HG03066 (cell line): ENCODE data around the gene TGFBR3L.
"Not testable (repeated sequence)": the region's sequence is repeated elsewhere in the genome, so short reads cannot be mapped to it uniquely, and the experiment has no call there.

Experiments used
- ATAC-seq: cut with Tn5 transposase; IDR thresholded peaks from one replicate; pipeline ENCODE4 v1.9.1; 2021; ENCODE audit warnings: low read depth; ENCODE audit not compliant: unreplicated experiment

TGFBR3L gene

DNA sequence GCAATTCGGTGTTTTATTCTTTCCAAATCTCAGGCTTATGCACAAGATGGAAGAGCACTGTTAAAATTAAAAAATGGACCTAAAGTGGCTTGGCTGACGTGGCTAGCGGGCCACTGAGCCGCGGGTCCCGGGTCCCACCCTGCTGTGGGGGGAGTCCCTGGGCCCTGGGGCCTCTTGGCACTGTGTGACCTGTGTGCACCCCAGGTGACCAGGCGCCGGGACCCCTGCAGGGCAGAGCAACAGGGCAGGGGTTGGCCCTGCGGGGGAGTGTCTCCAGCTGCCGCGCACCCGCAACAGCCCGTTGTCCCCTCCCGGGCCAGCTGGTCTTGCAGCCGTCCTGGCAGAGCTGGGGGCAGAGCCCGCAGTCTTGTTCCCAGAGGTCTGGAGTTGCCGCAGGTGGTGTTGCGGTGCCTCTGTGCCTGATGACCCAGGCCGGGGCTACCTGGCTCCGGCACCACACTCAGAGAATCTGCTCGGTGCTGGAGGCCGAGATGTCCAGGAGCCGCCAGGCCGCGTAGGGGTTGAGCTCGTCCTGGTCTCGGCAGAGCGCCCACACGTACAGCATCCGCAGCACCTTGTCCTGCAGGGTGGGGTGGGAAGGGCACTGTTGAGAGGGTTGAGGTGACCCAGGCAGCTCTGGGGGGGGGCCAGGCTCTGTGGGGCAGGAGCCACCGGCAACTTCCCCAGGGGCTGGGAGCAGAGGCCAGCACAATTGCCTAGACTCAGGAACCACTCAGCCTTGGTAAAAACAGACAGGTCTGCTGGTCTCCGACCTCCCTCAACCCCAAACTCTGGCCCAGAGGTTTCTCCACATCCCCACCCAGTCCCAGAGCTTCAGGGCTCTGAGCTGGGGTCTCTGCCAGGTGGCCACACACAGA is 12.3 kb downstream of the TGFBR3L start:
- no peak for ATAC-seq

GRCh38 chr19:7927605-7928333 is 13.1 kb downstream of the TGFBR3L start:
- no peak for ATAC-seq

DNA sequence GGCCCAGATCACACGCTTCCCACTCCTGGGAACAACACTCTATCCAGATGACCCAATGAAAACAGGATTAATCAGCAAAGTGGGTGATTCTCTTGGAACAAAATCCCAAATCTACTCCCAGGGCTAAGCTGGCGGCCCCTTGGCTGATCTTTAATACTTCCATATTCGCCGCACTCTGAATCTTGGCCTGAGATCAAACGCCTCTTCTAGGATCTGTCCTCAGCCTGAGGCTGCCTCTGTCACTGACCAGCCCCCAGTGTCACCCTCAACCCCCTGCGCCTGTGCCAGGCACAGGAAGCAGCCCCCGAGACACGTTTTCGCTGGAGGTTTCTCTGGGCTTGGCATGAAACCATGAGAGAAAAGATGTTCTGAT is 13.7 kb downstream of the TGFBR3L start:
- no peak for ATAC-seq

DNA sequence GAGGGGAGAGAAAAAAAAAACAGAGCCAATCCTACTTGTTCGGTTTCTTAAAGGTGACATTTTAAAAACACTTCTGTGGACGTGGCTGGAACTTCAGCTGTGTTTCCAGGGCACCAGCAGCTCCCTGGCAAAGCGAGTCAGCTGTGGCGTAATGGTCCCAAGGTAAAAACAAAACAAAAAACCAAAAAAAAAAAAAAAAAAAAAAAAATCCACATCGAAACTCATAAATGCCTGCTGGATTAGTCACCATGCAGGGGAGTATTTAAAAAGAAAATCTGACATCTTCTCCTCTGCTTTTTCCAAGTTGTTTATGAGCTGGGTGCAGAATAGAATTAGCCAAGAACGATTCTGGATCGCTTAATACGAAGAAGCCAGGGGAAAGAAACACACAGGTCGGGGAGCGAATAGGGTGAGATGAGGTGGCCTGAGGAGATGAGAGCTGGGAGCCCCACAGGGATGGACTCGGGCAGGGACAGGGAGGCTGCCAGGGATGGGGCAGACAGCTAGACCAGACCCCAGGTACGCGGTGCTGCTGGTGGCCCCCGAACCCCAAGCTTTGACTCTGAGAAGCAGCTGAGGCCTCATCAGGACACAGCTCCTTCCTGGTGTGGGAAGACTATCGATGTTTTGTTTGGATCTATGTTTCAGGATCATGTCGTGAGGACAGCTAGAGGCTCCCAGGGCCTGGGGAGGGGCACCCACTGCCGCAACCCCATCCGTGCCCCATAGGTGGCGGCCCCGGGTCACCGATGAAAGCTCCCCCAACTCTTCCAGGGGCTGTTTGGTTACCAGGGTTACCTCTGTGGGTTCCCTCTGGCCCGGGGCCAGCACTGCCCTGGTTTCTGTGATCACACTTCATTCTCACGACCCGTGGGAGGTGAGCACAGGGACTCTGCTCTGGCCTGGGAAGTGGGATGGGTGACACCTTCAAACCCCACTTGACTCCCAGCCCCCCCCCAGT is 14.4 kb downstream of the TGFBR3L start:
- ATAC-seq = no peak

DNA sequence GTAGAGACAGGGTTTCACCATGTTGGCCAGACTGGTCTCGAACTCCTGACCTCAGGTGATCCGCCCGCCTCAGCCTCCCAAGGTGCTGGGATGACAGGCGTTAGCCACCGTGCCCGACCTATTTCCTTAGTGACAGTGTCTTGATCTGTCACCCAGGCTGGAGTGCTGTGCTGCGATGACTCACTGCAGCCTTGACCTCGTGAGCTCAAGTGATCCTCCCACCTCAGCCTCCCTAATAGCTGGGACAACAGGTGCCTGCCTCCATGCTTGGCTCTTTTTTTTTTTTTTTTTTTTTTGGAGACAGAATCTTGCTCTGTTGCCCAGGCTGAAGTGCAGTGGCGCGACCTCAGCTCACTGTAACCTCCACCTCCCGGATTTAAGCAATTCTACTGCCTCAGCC is 15.4 kb downstream of the TGFBR3L start:
- ATAC-seq = not testable (repeated sequence)

- no peak for ATAC-seq
Measured at GRCh38 chr19:7930765-7931164, 16.1 kb downstream of the TGFBR3L start.

DNA sequence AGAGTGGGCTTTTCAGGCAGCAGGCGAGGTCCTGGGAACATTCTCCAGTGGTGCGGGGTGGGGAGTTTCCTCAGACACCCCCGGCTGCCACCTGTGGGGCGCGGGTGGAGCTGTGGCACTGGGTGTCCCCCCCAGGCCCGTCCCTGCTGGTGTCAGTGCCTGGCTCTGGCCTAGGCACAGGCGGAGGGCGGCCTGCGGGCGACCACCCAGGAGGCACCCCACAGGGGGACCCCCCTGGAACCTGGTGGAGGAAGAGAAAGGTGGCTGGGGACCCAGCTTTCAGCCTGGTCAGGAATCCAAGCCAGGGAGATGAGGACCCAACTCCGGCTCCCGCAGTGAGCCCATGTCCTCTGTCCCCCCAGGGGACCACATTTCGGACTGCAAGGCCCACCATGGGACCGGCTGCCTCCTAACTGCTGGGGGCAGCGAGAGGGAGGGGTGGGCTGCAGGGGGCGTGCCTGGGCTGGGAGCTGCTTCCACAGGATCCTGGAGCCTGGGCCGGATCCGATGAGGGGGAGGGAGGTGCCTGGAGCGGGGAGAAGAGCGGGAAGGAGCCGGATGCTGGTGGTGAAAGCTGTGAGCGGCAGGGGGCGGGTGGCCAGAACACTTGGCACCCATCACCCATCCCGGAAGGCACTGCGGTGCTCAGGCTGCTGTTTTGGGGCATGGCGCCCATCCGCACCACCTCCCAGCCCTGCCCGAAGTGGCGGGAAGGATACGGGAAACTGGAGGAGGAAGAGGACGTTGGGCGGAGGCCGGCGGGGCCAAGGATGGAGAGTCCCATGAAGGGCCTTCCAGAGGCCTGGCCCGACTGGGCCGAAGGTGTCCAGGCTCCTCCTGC is 16.8 kb downstream of the TGFBR3L start:
- no peak for ATAC-seq

- ATAC-seq = no peak
Measured at GRCh38 chr19:7932276-7932929, 17.8 kb downstream of the TGFBR3L start.

GRCh38 chr19:7932930-7933300 is 18.3 kb downstream of the TGFBR3L start:
- ATAC-seq = no peak

DNA sequence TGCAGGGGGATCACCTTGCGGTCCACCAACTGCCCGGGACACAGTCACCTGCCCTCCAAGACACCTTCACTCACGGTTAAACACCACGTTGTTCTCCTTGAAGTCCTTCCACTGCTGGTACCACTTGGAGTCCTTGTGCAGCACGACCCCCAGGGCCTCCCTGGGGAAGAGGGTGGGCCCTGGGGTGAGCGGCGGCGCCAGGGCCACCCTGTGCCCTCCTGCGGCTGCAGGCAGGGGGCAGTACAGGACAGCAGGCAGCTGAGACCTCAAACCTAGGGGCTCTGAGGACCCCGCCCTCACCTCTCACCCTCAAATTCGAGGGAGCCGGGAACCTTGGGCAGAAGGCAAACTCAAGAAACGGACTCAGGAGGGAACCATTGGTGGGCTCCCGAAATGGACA is 18.8 kb downstream of the TGFBR3L start:
- no peak for ATAC-seq

DNA sequence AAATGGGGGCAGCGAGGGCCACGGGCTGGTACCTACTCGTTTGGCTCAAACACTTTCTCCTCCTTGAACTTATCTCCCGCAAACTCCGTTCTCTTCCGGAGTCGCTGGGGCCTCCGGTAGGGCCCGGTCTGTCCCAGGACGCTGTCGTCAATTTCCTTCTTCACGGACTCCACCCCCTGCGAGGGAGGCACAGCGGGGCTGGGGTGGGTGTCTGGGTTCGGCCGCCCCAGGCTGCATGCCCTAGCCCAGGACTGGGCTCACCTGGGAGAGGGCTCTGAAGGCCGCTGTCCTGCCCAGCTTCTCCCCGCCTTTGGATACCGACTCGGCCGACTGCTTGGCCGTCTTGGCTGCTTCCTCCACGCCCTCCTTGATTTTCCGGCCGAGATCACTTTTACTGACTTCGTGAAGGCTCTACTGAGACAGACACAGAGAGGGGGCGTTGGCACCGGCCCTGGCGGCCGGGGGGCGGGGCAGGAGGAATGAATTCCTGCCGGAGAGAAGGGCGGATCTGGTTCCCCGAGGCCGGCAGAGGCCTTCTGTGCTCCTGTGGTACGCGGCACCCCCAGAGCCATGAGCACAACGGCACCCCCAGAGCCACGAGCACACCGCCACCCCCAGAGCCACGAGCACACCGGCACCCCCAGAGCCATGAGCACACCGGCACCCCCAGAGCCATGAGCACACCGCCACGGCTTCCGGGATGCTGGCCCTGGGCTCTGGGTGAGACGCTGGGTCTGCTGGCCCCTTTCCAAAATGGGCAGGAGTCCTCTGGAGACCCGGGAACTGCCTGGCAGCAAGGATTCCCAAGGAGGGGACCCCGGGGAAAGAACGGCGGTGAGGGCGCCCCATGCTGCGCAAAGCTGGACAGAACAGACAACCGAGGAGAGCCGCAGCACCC is 19.4 kb downstream of the TGFBR3L start:
- ATAC-seq = no peak

DNA sequence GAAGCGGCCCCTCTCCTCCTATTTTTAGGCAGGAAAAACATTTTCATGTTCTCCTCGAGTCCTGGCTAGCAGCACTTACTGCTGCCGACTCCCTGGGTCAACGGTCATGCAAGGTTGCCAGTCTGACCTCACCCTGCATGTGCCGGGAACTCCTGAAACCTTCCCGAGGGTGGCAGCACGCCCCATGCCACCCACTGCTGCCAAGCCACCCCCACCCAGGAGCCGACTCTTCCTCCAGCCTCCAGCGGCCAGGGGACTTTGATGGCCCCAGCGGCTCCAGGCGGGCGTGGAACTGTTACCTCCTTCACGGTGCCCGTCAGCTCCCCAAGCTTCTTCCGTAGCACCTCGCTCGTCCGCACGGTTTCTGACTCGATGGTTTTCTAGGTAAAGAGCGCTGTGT is 20.1 kb downstream of the TGFBR3L start:
- ATAC-seq = no peak

- no peak for ATAC-seq
Measured at GRCh38 chr19:7940841-7941240, 26.2 kb downstream of the TGFBR3L start.

DNA sequence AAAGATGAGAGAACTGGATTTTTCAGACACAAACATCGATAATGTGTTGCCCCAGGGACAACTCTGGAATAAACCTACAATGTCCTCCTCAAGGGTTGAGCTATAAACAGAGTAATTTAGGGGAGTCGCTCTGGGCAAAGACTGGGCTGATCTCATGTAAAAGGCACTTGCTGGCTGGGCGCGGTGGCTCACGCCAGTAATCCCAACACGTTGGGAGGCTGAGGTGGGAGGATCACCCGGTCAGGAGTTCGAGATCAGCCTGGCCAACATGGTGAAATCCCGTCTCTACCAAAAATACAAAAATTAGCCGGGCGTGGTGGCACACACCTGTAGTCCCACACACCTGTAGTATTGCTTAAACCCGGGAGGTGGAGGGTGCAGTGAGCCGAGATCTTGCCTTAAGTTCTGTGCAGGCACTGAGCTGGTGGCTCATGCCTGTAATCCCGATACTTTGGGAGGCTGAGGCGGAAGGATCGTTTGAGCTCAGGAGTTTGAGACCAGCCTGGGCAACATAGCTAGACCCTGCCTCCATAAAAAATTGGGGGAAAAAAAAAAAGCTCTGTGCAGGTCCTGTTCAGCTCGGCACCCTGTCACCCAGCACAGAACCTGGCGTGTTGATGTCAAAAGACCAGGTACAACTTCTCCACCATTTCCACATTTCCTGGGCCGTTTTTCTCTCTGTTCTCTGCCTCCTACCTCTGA is 27.4 kb downstream of the TGFBR3L start:
- ATAC-seq = no peak

- peak; percentile 4 for ATAC-seq
Measured at GRCh38 chr19:7942981-7943443, 28.4 kb downstream of the TGFBR3L start.

DNA sequence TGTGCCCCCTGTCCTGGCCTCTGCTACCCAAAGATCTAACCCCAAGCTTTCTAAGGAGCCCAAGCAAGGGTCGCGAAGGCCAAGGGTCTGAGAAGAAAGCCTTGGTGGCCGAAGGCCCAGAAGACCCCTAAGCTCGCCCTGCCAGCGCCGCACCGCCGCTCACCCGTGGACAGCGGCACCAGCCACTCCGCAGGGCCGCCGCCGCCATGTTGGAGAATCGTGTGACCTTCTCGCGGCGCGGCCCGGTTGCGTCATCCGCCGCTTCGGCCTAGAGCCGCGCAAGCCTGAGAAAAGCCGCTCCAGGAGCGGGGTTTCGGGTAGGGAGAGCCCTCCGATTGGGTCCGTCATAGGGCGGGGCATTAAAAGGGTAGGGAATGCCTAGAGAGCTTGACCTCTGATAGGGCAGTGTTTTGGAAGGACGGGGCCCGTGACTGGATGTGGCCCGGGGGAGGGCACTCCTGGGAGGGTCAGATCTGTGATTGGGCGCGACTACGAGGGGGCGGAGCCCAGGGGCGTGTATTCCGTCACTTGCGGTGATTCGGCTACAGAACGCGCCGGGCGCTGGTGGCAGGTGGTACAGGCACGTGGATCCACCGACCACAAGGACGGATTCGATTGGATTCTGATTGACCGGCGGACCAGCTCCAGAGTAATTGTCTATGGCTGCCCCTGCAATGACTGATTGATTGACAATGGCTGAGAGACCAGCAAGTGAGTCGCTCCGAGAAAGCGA is 29.0 kb downstream of the TGFBR3L start, which contains the start of gene TIMM44:
Gene TIMM44 (minus strand): TSS at position 223 of the 733 bp plus-strand sequence. CDS start 15 bp downstream, at position 208.
- ATAC-seq = peak; percentile 94

DNA sequence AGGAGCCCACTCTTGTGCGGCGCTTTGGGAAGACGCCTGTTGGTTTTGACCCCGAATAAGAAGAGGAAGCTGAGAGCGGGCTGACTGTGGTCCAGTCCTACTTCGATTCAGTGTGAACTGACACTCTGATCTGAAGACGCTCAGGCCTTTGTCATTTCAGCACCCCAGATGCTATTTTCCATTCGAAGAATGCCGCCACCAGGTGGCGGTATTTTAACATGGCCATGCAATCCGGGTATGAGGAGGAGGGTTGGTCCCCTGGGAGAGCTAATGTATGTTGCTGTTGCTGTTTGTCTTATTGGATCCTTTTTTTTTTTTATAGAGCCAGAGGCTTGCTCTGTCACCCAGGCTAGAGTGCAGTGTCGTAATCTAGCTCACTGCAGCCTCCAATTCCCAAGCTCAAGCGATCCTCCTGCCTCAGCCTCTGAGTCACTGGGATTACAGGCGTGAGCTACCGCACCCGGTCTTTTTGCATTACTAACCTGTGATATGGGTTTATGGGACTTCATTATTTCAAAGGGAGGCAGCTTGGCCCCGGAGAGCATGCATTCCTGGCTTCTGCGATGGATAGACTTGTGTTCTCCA is 29.6 kb downstream of the TGFBR3L start:
- ATAC-seq = peak; percentile 38
